B cell (primary cell): ENCODE measurements around the gene DCAF4. TPM values are rescaled to one million over a fixed set of nuclear protein-coding genes. Genes with fewer than 3 reads are reported as not detected.
"Not testable (repeated sequence)": the region's sequence is repeated elsewhere in the genome, so short reads cannot be mapped to it uniquely, and the experiment has no call there.

Experiments
- ATAC-seq: fragments of 200-7000 bp; cut with Tn5 transposase; one replicate; pipeline ENCODE4 v1.10.0; 2021; ENCODE audit warnings: low read depth, mild to moderate bottlenecking, moderate number of reproducible peaks, moderate library complexity
- CTCF ChIA-PET: fragments of 350-600 bp; sonication (Branson Sonifier 250); formaldehyde crosslinking; loops from one replicate; lab custom pipeline; 2021; ENCODE audit warnings: antibody characterized with exemption, inconsistent platforms; lab: Charles Lee
- POLR2A ChIA-PET: fragments of 350-600 bp; sonication (Branson Sonifier 250); formaldehyde crosslinking; loops from one replicate; lab custom pipeline; 2021; ENCODE audit warnings: antibody characterized with exemption; lab: Charles Lee
- DNase-seq: peaks from one replicate; pipeline ENCODE4 v3.0.0; 2013
- H2AFZ ChIP-seq: 2 replicates; pipeline ENCODE4 v1.6.1; 2012; ENCODE audit warnings: mild to moderate bottlenecking, low read depth, low read length; ENCODE audit not compliant: insufficient read depth, poor library complexity, severe bottlenecking
- H3K27ac ChIP-seq, 2 donors: 1 replicate in 1 of 2; 2 replicates in 1 of 2; pipeline ENCODE4 v1.5.1; 2012 to 2013; ENCODE audit warnings: low read length in 2 of 2, mild to moderate bottlenecking in 2 of 2, moderate library complexity in 1 of 2
- H3K27me3 ChIP-seq, 4 experiments: fragments of 200-600 bp in 1 of 4; sonication (generic) in 1 of 4; replicated peaks in 1 of 4; 1 replicate in 2 of 4; 2 replicates in 2 of 4; pipeline versions ENCODE4 v1.6.1 to v1.7.0; 2013 to 2016; ENCODE audit warnings: low read length in 3 of 4, mild to moderate bottlenecking in 2 of 4, mixed read lengths in 1 of 4, moderate library complexity in 1 of 4; ENCODE audit not compliant: insufficient read depth in 4 of 4, control insufficient read depth in 3 of 4; ENCODE audit errors: control extremely low read depth in 1 of 4
- H3K36me3 ChIP-seq, 2 experiments: replicated peaks in 1 of 2; 1 replicate in 1 of 2; 2 replicates in 1 of 2; pipeline versions ENCODE4 v1.6.1 to v1.7.1; 2013; ENCODE audit warnings: low read length in 1 of 2; ENCODE audit not compliant: insufficient read depth in 2 of 2, control insufficient read depth in 1 of 2; ENCODE audit errors: control extremely low read depth in 1 of 2, extremely low read depth in 1 of 2
- H3K4me1 ChIP-seq, 2 donors: fragments of 200-600 bp in 1 of 2; sonication (generic) in 1 of 2; 1 replicate in 1 of 2; 2 replicates in 1 of 2; pipeline versions ENCODE4 v1.5.1 to v1.6.1; 2013 to 2017; ENCODE audit warnings: low read length in 2 of 2; ENCODE audit not compliant: control insufficient read depth in 2 of 2, insufficient read depth in 2 of 2
- H3K4me2 ChIP-seq: replicated peaks from 2 replicates; pipeline ENCODE3; 2012; ENCODE audit warnings: mild to moderate bottlenecking, low read depth, low read length; ENCODE audit not compliant: poor library complexity, severe bottlenecking
- H3K4me3 ChIP-seq, 5 experiments: fragments of 200-600 bp in 1 of 5; sonication (generic) in 1 of 5; 1 replicate in 3 of 5; 2 replicates in 2 of 5; pipeline versions ENCODE4 v1.5.1 to v1.7.0; 2011 to 2016; ENCODE audit warnings: low read length in 4 of 5, mild to moderate bottlenecking in 4 of 5, low read depth in 2 of 5, control low read depth in 1 of 5, moderate library complexity in 1 of 5; ENCODE audit not compliant: insufficient read depth in 1 of 5; ENCODE audit errors: control extremely low read depth in 1 of 5, extremely low read depth in 1 of 5
- H3K79me2 ChIP-seq: fragments of 200-600 bp; sonication (generic); one replicate; pipeline ENCODE4 v1.6.0; 2016; ENCODE audit warnings: low read length; ENCODE audit not compliant: control insufficient read depth, insufficient read depth
- H3K9ac ChIP-seq: fragments of 200-600 bp; sonication (generic); 2 replicates; pipeline ENCODE4 v1.6.1; 2017; ENCODE audit warnings: mild to moderate bottlenecking, low read length, moderate library complexity
- H3K9me3 ChIP-seq, 3 donors: one replicate each; pipeline versions ENCODE4 v1.6.1 to v1.7.1; 2013; ENCODE audit warnings: low read length in 2 of 3; ENCODE audit not compliant: control insufficient read depth in 2 of 3, insufficient read depth in 1 of 3; ENCODE audit errors: control extremely low read depth in 1 of 3
- H4K20me1 ChIP-seq: 2 replicates; pipeline ENCODE4 v1.6.0; 2012; ENCODE audit warnings: mild to moderate bottlenecking, low read length; ENCODE audit not compliant: insufficient read depth, control insufficient read depth, poor library complexity, severe bottlenecking
- H3K27ac Mint-ChIP-seq: one replicate; pipeline ENCODE4 v1.8.0; 2021; ENCODE audit warnings: mixed read lengths
- H3K27me3 Mint-ChIP-seq: one replicate; pipeline ENCODE4 v1.8.0; 2021; ENCODE audit warnings: mixed read lengths
- H3K4me1 Mint-ChIP-seq: one replicate; pipeline ENCODE4 v1.8.0; 2021; ENCODE audit warnings: mixed read lengths
- H3K4me3 Mint-ChIP-seq: one replicate; pipeline ENCODE4 v1.8.0; 2021; ENCODE audit warnings: mixed read lengths
- H3K9me3 Mint-ChIP-seq: one replicate; pipeline ENCODE4 v1.8.0; 2022; ENCODE audit warnings: mixed read lengths; ENCODE audit not compliant: insufficient read depth
- EZH2 ChIP-seq: IDR thresholded peaks from 2 replicates; pipeline ENCODE4 v1.6.1; 2012; ENCODE audit warnings: borderline replicate concordance, low read depth, mild to moderate bottlenecking, moderate library complexity, low read length; ENCODE audit not compliant: insufficient read depth, poor library complexity, severe bottlenecking
- WGBS: methylation state at CpG from one replicate; pipeline ENCODE4 v1.1.5; 2013; ENCODE audit warnings: missing lambda C conversion rate; ENCODE audit not compliant: insufficient coverage; 5-methylcytosine and 5-hydroxymethylcytosine counted together
- intact Hi-C: fragments of 100-400 bp; cut with micrococcal nuclease; formaldehyde crosslinking; loops from one replicate; pipeline ENCODE4 v1.10.0; 2022
- polyA plus RNA-seq: library from polyadenylated mRNA; depleted of rRNA; stranded (reverse); fragments of >200 nt; gene quantifications from 2 replicates; pipeline ENCODE4 v1.2.3, GENCODE V29; 2012
- total RNA-seq, 2 donors: library from RNA; stranded (reverse); fragments of 120-200 nt in 1 of 2; gene quantifications; 1 replicate in 1 of 2; 2 replicates in 1 of 2; pipeline versions ENCODE4 v1.2.3 to v1.2.4, GENCODE V29; 2013 to 2022
- TF ChIP-seq, protein P1 (sequence below): fragments of 200-600 bp; IDR thresholded peaks from one replicate; pipeline ENCODE4 v1.8.0; 2022; ENCODE audit warnings: antibody characterized with exemption, mild to moderate bottlenecking

The DCAF4 gene
- total and polyA plus RNA-seq, 2 donors (not counting 1 experiment from before 2014, with no cell fraction given) = 35.3 to 54.6 TPM

DNA sequence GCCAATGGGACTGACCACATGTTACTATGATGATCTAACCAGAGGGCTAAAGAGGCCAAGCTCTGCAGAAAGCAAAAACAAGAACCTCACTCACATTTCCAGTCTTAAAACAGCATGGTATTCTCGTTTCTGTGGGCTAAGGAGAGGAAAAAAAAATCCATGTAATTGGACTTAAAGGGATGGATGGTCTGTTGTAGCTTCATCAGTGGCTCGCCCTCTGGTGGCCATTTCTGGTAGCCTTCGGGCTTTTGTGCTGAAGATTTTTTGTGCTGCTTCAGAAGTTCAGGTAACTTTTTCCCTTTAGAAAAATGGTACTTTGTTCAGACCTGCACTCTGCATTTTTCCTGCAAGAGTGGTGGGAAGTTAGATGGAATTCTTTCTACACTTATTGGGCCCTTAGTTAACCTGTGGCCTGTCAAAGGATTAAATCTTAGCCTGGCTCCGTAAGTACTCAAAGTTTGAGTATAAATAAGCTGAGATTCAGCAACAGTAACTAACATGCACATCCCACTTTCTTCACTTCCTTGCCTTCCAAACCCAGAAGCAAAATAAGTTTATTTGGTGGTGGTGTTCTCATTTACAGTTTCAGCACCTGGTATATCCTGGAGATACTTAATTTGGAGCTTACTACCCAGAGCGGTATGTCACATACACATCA lies 22.3 kb downstream of the DCAF4 start:
- H3K4me1 Mint-ChIP-seq = no peaks in the 10 kb centered on the region
- H3K4me3 ChIP-seq = no peak overlapping the region
- DNase-seq (peak; percentile 71), ATAC-seq (peak; percentile 43)
- CTCF ChIA-PET = interaction anchor here (0.6 to 6.6 kb wide), 26 partner anchors 9 to 524 kb away, joined by 3 to 165 read pairs (median 4); partner anchors contain the start of genes DCAF4, DPF3 and RBM25
- H3K9me3 Mint-ChIP-seq = no peaks in the 10 kb centered on the region
- H3K9ac ChIP-seq = no peak overlapping the region
- peak overlapping the region; percentile 8 for H3K27ac Mint-ChIP-seq
- H3K4me3 Mint-ChIP-seq = no peak overlapping the region
- POLR2A ChIA-PET = no interaction called here
- intact Hi-C loops = loop anchor here (1.0 to 2.0 kb wide), 2 partner anchors 22 to 431 kb away; partner anchors contain the start of gene DCAF4
- H3K4me2 ChIP-seq = no peak overlapping the region
- no peak overlapping the region for H3K27ac ChIP-seq
- H4K20me1 ChIP-seq = no peaks in the 10 kb centered on the region
- no peaks in the 10 kb centered on the region for H3K27me3 Mint-ChIP-seq
- H3K27me3 ChIP-seq = no peaks in the 10 kb centered on the region
- 7% methylated on average over 2 of the region's 5 CpGs for WGBS
- no peak for TF ChIP-seq EZH2
- TF ChIP-seq, protein P1, sequence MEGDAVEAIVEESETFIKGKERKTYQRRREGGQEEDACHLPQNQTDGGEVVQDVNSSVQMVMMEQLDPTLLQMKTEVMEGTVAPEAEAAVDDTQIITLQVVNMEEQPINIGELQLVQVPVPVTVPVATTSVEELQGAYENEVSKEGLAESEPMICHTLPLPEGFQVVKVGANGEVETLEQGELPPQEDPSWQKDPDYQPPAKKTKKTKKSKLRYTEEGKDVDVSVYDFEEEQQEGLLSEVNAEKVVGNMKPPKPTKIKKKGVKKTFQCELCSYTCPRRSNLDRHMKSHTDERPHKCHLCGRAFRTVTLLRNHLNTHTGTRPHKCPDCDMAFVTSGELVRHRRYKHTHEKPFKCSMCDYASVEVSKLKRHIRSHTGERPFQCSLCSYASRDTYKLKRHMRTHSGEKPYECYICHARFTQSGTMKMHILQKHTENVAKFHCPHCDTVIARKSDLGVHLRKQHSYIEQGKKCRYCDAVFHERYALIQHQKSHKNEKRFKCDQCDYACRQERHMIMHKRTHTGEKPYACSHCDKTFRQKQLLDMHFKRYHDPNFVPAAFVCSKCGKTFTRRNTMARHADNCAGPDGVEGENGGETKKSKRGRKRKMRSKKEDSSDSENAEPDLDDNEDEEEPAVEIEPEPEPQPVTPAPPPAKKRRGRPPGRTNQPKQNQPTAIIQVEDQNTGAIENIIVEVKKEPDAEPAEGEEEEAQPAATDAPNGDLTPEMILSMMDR = peak; percentile 89
- no peak overlapping the region for H2AFZ ChIP-seq
- peaks cover 0 to 56% of the 10 kb centered on the region in 2 experiments for H3K36me3 ChIP-seq
- H3K79me2 ChIP-seq = no peaks in the 10 kb centered on the region
- no peaks in the 10 kb centered on the region for H3K9me3 ChIP-seq
- no peaks in the 10 kb centered on the region for H3K4me1 ChIP-seq

DNA sequence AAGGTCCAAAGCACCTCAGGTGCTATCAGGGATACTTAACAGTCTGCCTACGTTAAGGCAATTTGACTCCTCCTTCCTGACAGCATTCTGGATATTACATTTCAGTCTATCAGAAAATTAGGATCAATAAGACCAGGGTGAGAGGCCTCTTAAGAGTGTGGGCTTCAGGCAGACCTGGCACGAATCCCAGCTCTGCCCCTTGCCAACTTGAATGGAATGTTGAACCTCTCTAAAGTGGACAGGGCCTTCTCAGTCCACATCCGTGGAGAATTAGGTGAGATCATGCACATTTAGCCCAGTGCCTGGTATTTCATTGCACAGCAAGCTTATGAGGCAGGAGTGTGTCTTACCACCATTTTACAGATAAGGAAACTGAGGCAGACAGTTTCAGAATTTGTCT lies 25.9 kb downstream of the DCAF4 start:
- H4K20me1 ChIP-seq = no peaks in the 10 kb centered on the region
- ChIA-PET CTCF (interaction anchor here (6.5 to 6.6 kb wide), 2 partner anchors 48 to 436 kb away, joined by 57 to 165 read pairs; no protein-coding TSS in a partner anchor), POLR2A (interaction anchor here (0.7 kb wide), 1 partner anchor 453 kb away, joined by 3 read pairs; no protein-coding TSS in a partner anchor)
- peaks cover 0 to 56% of the 10 kb centered on the region in 2 experiments for H3K36me3 ChIP-seq
- TF ChIP-seq, protein P1 = no peak
- no peak for TF ChIP-seq EZH2
- intact Hi-C loops = no loop called here
- Mint-ChIP-seq H3K9me3 (no peaks in the 10 kb centered on the region), H3K27me3 (no peaks in the 10 kb centered on the region), H3K4me3 (no peak overlapping the region), H3K27ac (no peak overlapping the region), H3K4me1 (no peaks in the 10 kb centered on the region)
- 92% methylated on average over 3 of the region's 3 CpGs for WGBS
- H3K4me3 ChIP-seq = no peak overlapping the region
- no peak overlapping the region for H2AFZ ChIP-seq
- no peak for ATAC-seq
- no peaks in the 10 kb centered on the region for H3K79me2 ChIP-seq
- no peak for DNase-seq
- no peaks in the 10 kb centered on the region for H3K4me1 ChIP-seq
- H3K27ac ChIP-seq = no peak overlapping the region
- H3K4me2 ChIP-seq = no peak overlapping the region
- no peaks in the 10 kb centered on the region for H3K9me3 ChIP-seq
- H3K27me3 ChIP-seq = no peaks in the 10 kb centered on the region
- H3K9ac ChIP-seq = no peak overlapping the region

DNA sequence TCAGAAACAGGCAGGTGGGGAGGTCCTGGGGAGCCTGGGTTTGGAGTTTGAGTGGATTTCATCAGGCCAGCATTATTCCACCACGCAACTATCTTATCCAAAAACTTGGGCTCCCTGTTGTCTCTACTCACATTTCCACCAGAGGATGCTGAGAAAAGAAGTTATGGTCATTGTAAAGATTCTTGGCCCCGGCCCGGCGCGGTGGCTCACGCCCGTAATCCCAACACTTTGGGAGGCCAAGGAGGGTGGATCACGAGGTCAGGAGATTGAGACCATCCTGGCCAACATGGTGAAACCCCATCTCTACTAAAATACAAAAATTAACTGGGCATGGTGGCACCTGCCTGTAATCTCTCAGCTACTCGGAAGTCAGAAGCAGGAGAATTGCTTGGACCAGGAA lies 30.5 kb downstream of the DCAF4 start:
- H3K27me3 Mint-ChIP-seq, intact Hi-C loops, H3K4me1 Mint-ChIP-seq, ATAC-seq, CTCF ChIA-PET, H3K27me3 ChIP-seq, H2AFZ ChIP-seq, H3K4me1 ChIP-seq, H3K27ac Mint-ChIP-seq, H3K4me3 Mint-ChIP-seq, H3K4me3 ChIP-seq, H3K9me3 Mint-ChIP-seq, H3K27ac ChIP-seq, H3K9me3 ChIP-seq, H4K20me1 ChIP-seq, DNase-seq, H3K4me2 ChIP-seq, H3K79me2 ChIP-seq, H3K9ac ChIP-seq: not testable (repeated sequence)
- WGBS = 50% methylated on average over 1 of the region's 9 CpGs
- H3K36me3 ChIP-seq = peaks cover 0 to 54% of the 10 kb centered on the region in 2 experiments
- POLR2A ChIA-PET = interaction anchor here (0.6 kb wide), 1 partner anchor 69 kb away, joined by 5 read pairs; no protein-coding TSS in a partner anchor
